ENCODE data around the gene GUSB.

The GUSB gene

DNA sequence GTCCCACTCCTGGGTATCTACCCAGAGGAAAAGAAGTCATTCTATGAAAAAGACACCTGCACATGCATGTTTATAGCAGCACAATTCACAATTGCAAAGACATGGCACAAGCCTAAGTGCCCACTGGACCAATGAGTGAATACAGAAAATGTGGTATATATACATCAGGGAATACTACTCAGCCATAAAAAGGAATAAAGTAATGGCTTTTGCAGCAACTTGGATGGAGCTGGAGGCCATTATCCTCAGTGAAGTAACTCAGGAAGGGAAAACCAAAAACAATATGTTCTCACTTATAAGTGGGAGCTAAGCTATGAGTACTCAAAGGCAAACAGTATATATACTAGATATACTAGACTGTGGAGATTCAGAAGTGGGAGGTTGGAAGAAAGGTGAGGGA, 55.4 kb downstream of the GUSB start:
- DNase-seq, result no peak

DNA sequence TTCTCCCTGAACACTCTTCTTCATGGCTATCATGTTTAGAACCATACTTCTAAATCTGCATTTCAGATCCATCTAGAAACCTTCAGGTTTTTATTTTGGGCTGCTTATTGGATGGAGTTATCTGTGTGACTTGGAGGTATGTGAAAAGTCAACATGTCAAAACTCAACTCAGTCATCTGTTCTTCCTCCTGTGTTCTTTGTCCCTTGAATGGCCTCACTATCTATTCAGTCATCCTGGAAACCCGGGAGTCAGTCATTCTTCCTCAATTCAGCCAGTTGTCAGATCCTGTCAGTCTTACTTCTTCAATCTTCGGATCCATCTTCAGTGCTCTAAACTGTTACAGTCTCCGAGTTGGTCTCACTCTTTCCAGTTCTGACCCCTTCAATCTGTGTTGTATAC, 57.0 kb downstream of the GUSB start:
- no peak for DNase-seq

DNA sequence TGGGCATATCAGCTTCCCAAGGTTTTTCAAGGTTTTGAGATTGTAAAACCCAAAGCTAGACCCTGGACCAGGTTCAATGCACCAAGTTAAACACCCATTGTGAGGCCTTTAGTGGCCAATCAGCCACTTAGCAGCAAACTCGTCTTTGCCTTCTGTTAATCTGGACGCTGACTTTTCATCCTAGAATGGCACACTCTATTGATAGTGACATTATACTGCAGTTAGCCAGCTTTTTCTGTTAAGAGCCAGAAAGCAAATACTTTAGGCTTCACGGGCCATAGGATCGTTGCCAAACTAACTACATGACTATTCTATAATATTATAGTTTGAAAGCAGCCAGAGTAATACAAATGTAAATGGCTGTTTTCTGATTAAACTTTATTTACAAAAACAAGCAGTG, 57.8 kb downstream of the GUSB start:
- DNase-seq, result no peak

DNA sequence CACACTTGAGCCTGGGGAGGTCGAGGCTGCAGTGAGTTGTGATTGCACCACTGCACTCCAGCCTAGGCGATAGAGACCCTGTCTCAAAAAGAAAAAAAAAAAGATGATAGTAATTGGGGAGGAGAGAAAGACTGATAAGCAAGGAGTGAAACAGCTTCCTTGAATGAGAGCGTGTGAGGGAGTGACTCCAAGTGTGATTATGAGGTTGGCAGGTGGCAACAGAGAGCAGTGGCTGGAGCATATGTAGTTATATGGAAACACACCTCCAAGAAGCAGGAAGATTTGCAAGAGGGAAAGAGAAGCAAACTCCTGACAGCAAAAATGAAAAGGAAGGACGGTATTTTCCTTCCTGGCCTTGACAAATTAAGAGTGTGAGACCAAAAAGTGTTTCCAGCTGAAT, 58.7 kb downstream of the GUSB start:
- DNase-seq, result no peak

DNA sequence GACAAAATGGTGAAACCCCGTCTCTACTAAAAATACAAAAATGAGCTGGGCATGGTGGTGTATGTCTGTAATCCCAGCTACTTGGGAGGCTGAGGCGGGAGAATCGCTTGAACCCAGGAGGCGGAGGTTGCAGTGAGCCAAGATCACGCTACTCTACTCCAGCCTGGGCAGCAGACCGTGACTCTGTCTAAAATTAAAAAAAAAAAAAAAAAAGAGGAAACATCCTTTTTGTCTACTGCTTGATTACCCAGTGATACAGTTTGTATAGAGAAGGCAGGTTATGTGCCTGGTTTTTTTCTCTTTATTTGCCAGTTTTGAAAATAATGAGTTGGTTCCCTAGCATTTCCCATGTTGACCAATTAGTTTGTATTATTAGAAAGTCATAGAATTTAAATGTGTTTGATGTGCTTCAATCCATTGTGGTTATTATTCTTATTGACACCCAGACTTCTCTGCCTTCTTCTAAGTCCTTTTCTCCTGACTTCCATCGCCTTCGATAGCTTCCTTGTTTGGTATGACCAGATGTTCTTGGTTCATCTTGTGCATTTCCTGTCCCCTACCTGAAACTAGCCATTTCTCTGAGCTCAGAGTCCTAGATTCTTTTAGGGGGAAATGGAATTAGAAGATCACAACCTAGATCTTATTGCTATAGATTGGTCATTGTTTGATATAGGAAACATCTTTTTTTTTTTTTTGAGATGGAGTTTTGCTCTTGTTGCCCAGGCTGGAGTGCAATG, 65.9 kb downstream of the GUSB start:
- DNase-seq, result no peak

DNA sequence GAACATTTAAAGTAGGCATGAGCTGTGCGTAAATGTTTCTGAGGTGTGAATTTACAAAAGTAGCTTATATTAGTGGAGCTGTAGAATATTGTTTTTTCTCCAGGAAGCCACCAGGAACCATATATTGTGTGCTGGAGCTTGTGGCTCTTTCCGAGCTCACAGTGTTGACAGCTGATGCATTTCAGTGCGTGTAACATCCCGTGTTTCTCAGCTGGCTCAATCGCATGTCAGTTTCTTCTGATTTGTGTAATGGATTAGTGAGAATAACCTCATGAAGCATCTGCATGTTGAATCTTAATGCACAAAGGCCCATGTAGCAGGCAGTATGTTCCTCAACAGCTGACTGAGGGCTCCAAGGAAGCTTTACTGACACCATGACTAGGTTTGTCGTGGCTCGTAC, 69.8 kb downstream of the GUSB start:
- no peak for DNase-seq
